ENCODE results near the gene CABLES2.

The CABLES2 gene

DNA sequence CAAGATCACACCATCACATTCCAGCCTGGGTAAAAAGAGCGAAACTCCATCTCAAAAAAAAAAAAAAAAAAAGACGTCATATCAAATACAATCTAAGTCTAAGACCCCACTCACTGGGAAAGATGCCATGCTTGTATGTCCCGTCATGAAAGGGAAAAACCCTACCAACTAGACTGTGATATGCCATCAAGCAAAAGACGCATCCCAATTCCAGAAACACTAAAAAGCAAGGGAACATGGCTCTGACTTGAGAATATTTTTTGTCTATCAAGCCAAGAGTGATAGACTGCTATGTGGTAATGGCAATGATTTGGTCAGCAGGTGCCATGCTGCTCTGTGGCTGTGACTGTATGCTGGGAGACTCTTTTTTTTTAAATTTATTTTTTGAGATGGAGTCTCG lies 63.0 kb downstream of the CABLES2 start:
- DNase-seq = no peak

DNA sequence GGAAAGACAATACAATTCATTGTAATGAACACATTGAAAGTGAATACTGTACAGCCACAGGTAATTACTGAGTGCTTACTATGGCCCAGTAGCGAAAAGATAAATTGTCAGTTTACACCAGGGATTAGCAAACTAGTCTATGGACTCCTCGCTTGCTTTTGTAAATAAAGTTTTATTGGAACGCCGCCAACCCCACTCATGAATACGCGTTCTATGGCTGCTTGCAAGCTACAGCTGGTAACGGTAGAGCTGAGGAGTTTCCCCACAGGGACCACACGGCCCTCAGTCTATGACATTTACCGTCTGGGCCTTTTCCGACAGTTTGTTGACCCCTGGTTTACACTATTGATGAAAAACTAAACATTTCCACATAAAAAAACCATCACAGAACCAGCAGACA lies 64.2 kb downstream of the CABLES2 start:
- no peak for DNase-seq

DNA sequence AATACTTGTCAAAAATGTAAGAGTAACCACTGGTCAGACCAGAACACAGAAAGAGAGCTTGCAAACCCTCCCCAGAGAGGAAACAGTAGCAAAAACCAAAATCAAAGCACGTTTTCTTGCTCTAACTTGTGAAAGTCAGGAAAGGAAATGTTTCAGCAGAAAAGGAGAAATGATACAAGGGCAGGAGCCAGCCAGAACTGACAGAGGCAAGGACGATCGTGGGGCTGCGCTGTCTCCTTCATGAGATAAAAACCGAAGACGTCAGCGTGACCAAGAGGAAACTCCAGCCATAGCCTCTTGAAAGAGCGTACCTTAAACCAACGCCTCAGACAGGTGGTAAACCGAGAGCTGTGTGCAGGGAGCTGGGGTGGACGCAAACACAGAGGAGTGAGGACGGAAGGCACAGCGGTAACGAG lies 67.4 kb downstream of the CABLES2 start:
- DNase-seq = no peak

All from SIG-M5 (cell line).